ENCODE data around the gene MYPOP. TPM values are rescaled to one million over a fixed set of nuclear protein-coding genes. Genes with fewer than 3 reads are reported as not detected.

The MYPOP gene
- total RNA-seq, 1 experiment from 2014 or later, result 13.6 TPM

- Histone ChIP-seq H3K4me1 (replicated peaks; ENCODE audit: insufficient read depth) (peaks cover 9% of the 10 kb centered on the region; the same call in 1 of the 2 replicates), H3K4me2 (no peak overlapping the region), H4K20me1 (ENCODE audit: insufficient read depth) (no peaks in the 10 kb centered on the region), H3K79me2 (ENCODE audit: low read depth) (no peaks in the 10 kb centered on the region), H3K4me3 (no peak overlapping the region), H3K27me3 (ENCODE audit: insufficient read depth, low read depth) (peaks cover 63% of the 10 kb centered on the region), H2AFZ (no peak overlapping the region), H3K9me3 (ENCODE audit: insufficient read depth, low read depth) (no peaks in the 10 kb centered on the region), H3K36me3 (ENCODE audit: low read depth) (no peaks in the 10 kb centered on the region), H3F3A (ENCODE audit: insufficient read depth, low read depth) (peaks cover 19% of the 10 kb centered on the region), H3K9me2 (ENCODE audit: insufficient read depth) (no peaks in the 10 kb centered on the region), H3K27ac (no peak overlapping the region)
- CTCF ChIA-PET, result no interaction called here
- intact Hi-C loops (cut with micrococcal nuclease; ENCODE audit: unreplicated experiment), result no loop called here
- TF ChIP-seq, protein P1, sequence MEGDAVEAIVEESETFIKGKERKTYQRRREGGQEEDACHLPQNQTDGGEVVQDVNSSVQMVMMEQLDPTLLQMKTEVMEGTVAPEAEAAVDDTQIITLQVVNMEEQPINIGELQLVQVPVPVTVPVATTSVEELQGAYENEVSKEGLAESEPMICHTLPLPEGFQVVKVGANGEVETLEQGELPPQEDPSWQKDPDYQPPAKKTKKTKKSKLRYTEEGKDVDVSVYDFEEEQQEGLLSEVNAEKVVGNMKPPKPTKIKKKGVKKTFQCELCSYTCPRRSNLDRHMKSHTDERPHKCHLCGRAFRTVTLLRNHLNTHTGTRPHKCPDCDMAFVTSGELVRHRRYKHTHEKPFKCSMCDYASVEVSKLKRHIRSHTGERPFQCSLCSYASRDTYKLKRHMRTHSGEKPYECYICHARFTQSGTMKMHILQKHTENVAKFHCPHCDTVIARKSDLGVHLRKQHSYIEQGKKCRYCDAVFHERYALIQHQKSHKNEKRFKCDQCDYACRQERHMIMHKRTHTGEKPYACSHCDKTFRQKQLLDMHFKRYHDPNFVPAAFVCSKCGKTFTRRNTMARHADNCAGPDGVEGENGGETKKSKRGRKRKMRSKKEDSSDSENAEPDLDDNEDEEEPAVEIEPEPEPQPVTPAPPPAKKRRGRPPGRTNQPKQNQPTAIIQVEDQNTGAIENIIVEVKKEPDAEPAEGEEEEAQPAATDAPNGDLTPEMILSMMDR (conservative IDR thresholded peaks at IDR 0.05), result no peak
- TF ChIP-seq EZH2 (IDR thresholded peaks at IDR 0.05; ENCODE audit: low read depth), result no peak
- POLR2A ChIA-PET (ENCODE audit: unreplicated experiment), result no interaction called here
- no TSS peak for BruUV-seq (replicated peaks)
- DNase-seq, result no peak
Measured at GRCh38 chr19:45874620-45874966, 27.8 kb downstream of the MYPOP start.

DNA sequence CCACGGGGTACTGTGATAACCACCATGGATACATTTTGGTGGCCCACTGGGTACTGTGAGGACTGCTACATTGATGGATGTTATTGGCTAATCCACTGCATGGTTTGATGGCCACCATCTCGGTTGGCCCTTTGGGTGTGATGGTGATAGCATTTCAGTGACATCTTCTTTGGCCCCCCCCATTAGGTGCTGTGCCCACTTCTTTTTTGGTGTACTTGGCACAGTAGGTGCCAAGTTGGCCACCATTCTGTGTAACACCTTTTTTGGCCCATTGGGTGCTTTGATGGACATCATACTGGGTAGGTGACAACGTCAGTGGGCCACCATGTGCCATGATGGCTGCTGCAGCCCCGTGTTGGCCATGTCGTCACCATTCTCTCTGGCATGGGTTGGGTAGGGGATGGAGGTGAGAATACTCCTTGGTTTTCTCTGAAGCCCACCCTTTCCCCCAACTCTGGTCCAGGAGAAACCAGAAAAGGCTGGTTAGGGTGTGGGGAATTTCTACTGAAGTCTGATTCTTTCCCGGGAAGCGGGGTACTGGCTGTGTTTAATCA is 29.1 kb downstream of the MYPOP start:
- no peak for TF ChIP-seq EZH2 (IDR thresholded peaks at IDR 0.05; ENCODE audit: low read depth)
- TF ChIP-seq, protein P1 (conservative IDR thresholded peaks at IDR 0.05), result no peak
- Histone ChIP-seq H4K20me1 (ENCODE audit: insufficient read depth) (no peaks in the 10 kb centered on the region), H3F3A (ENCODE audit: insufficient read depth, low read depth) (peaks cover 14% of the 10 kb centered on the region), H2AFZ (no peak overlapping the region), H3K4me1 (replicated peaks; ENCODE audit: insufficient read depth) (peaks cover 4% of the 10 kb centered on the region; the same call in 1 of the 2 replicates), H3K4me2 (no peak overlapping the region), H3K36me3 (ENCODE audit: low read depth) (no peaks in the 10 kb centered on the region), H3K9me3 (ENCODE audit: insufficient read depth, low read depth) (no peaks in the 10 kb centered on the region), H3K27ac (no peak overlapping the region), H3K27me3 (ENCODE audit: insufficient read depth, low read depth) (peaks cover 63% of the 10 kb centered on the region), H3K79me2 (ENCODE audit: low read depth) (no peaks in the 10 kb centered on the region), H3K9me2 (ENCODE audit: insufficient read depth) (no peaks in the 10 kb centered on the region), H3K4me3 (no peak overlapping the region)
- BruUV-seq (replicated peaks), result no TSS peak
- intact Hi-C loops (cut with micrococcal nuclease; ENCODE audit: unreplicated experiment), result no loop called here
- DNase-seq, result no peak
- CTCF ChIA-PET, result no interaction called here
- POLR2A ChIA-PET (ENCODE audit: unreplicated experiment), result interaction anchor here (0.6 kb wide), 1 partner anchor 195 kb away, joined by 4 read pairs; no protein-coding TSS in a partner anchor

- no peaks in the 10 kb centered on the region for H3K9me2 ChIP-seq (ENCODE audit: insufficient read depth)
- ChIA-PET CTCF (interaction anchor here (0.5 kb wide), 1 partner anchor 123 kb away, joined by 3 read pairs; the partner anchor contains the start of gene CCDC61), POLR2A (ENCODE audit: unreplicated experiment) (interaction anchor here (0.6 kb wide), 1 partner anchor 194 kb away, joined by 4 read pairs; no protein-coding TSS in a partner anchor)
- H3F3A ChIP-seq (ENCODE audit: insufficient read depth, low read depth), result peaks cover 8% of the 10 kb centered on the region; the same call in 1 of the 2 replicates
- no peak overlapping the region for H3K27ac ChIP-seq
- no TSS peak for BruUV-seq (replicated peaks)
- no peak overlapping the region for H3K4me3 ChIP-seq
- H3K4me1 ChIP-seq (replicated peaks; ENCODE audit: insufficient read depth), result no peaks in the 10 kb centered on the region
- intact Hi-C loops (cut with micrococcal nuclease; ENCODE audit: unreplicated experiment), result no loop called here
- H4K20me1 ChIP-seq (ENCODE audit: insufficient read depth), result no peaks in the 10 kb centered on the region
- H3K9me3 ChIP-seq (ENCODE audit: insufficient read depth, low read depth), result no peaks in the 10 kb centered on the region
- peaks cover 72% of the 10 kb centered on the region for H3K27me3 ChIP-seq (ENCODE audit: insufficient read depth, low read depth)
- H2AFZ ChIP-seq, result no peak overlapping the region
- H3K36me3 ChIP-seq (ENCODE audit: low read depth), result no peaks in the 10 kb centered on the region
- no peaks in the 10 kb centered on the region for H3K79me2 ChIP-seq (ENCODE audit: low read depth)
- DNase-seq, result no peak
- H3K4me2 ChIP-seq, result no peak overlapping the region
- no peak for TF ChIP-seq EZH2 (IDR thresholded peaks at IDR 0.05; ENCODE audit: low read depth)
- TF ChIP-seq, protein P1 (conservative IDR thresholded peaks at IDR 0.05), result no peak
Measured at GRCh38 chr19:45872095-45872919, 30.1 kb downstream of the MYPOP start.
